D721Med (cell line): ENCODE results near the gene CCDC177.

Source experiments
- DNase-seq: peaks from one replicate; pipeline ENCODE4 v3.0.0; 2011; ENCODE audit warnings: low spot score; ENCODE audit not compliant: insufficient read length
- FAIRE-seq: peaks from 2 replicates; lab custom pipeline; 2011; peaks lifted over from hg19 to GRCh38; lab: Jason Lieb, UNC
- TF ChIP-seq, protein P1 (sequence below): IDR thresholded peaks from 2 replicates; pipeline ENCODE4 v1.5.1; 2012; ENCODE audit warnings: mild to moderate bottlenecking, control low read depth; ENCODE audit not compliant: insufficient read depth; ENCODE audit errors: missing control alignments

CCDC177 gene

GRCh38 chr14:69538766-69539165 lies 35.9 kb downstream of the CCDC177 start:
- FAIRE-seq = no peak
- no peak for DNase-seq
- TF ChIP-seq, protein P1, sequence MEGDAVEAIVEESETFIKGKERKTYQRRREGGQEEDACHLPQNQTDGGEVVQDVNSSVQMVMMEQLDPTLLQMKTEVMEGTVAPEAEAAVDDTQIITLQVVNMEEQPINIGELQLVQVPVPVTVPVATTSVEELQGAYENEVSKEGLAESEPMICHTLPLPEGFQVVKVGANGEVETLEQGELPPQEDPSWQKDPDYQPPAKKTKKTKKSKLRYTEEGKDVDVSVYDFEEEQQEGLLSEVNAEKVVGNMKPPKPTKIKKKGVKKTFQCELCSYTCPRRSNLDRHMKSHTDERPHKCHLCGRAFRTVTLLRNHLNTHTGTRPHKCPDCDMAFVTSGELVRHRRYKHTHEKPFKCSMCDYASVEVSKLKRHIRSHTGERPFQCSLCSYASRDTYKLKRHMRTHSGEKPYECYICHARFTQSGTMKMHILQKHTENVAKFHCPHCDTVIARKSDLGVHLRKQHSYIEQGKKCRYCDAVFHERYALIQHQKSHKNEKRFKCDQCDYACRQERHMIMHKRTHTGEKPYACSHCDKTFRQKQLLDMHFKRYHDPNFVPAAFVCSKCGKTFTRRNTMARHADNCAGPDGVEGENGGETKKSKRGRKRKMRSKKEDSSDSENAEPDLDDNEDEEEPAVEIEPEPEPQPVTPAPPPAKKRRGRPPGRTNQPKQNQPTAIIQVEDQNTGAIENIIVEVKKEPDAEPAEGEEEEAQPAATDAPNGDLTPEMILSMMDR = no peak

DNA sequence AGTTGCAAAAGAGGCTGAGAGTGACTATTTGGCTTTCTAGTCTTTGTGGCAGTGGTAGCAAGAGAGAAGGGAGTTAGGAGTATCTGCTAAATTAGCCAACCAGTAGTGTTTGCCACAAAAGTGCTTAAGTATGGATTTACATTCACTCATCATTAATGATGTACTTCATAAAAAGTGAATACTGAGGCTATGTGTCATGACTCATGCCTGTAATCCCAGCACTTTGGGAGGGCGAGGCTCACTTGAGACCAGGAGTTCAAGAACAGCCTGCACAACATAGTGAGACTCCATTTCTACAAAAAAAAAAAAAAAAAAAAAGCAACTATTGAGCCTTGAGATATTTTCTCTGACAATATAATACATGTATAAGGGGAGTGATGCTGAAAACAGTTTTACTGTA lies 36.8 kb downstream of the CCDC177 start:
- DNase-seq (no peak), FAIRE-seq (no peak)
- TF ChIP-seq, protein P1 = no peak

DNA sequence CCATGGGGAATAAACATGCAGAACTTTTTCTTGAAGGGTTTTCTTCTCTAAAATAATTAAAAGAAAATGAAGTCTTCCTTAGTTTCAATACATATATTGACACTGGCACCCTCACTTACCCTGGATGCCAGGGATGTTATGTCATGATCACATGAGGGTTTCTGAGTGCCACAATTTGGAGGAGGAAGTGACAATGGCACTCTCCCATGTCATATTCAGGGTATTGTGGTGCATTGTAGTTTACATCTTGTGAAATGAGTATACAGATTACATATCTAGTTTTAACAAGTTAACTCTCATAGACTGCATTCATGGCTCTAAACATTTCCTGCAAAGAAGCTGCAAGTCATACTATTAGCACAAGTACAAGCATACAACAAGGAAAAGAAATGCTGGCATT lies 37.7 kb downstream of the CCDC177 start:
- no peak for FAIRE-seq
- TF ChIP-seq, protein P1 = no peak
- DNase-seq = no peak

- DNase-seq (peak; percentile 58), FAIRE-seq (no peak)
- TF ChIP-seq, protein P1 = peak; percentile 76
These were observed 39.3 kb downstream of the CCDC177 start for GRCh38 chr14:69535230-69535848.

DNA sequence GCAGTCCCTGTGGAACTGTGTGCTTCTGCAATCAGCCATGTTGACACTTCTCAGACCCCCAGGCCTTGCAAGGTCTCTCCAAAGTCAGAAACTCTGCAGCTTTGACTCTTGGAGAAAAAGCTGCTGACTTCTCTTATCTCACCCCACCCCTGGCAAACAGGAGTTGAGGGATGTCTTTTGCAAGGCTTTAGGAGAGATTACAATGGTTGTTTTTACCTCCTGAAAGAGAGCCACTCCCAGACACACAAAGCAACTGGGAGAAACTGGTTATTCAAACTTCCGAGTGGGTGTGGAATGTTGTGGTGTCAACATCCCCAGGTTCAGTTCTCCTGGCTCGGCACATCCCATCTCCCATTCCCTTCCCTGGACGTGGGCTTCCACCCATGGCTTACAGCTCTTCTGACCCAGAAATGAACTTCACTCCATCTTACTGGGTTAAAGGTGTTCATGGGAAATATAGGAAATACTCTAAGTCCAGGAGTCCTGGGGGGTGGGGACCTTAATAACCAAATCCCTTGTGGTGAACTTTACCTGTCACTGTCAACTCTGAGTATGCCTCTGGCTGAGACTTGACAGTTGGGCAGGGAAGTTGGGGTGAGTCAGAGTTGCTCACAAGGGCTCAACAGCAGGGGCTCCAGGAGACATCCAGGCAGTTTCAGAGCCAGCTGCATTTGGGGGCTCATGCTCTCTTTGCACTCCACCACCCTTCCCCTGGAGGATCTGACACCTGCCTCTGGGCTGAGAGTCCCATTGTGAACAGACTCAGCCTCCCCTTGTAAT lies 41.9 kb downstream of the CCDC177 start:
- DNase-seq (no peak), FAIRE-seq (no peak)
- TF ChIP-seq, protein P1 = no peak

DNA sequence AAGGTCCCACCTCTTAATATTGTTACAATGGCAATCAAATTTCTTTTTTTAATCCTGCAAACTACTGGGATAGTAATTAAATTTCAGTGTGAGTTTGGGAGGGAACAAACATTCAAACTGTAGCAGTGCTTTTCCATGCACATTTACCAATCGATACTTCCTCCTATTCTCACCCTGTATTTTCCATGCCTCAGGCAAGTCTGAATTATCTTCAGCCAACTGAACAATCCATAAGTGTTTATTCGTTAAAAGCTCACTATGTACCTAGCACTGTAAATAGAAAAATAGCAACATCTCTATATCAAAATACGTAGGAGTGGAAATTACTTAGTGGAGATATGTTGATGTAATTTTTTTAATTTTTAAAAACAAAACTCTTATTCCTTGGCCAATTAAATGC lies 43.5 kb downstream of the CCDC177 start:
- TF ChIP-seq, protein P1 = no peak
- no peak for FAIRE-seq
- DNase-seq = no peak

DNA sequence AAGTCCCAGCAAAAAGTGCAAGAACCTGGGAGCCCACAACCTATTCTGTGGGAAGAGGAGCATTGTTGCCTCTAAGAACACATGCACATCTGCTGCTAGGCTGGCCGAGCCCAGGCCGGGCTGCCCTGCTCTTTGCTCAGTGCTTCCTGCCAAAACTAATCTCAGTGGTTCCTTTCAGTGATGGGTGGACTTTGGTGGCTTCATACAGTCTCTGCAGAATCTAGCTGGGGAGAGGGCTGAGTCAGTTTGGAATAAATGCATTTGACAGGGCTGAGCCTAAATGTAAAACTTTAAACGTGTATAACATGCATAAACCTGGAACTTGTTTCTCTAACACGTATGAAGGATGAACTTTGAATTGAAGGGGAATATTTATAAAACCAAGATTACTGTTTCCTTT lies 44.6 kb downstream of the CCDC177 start:
- FAIRE-seq (no peak), DNase-seq (no peak)
- TF ChIP-seq, protein P1 = no peak
